WTC11 (cell line): ENCODE data around the gene SYNDIG1. TPM values are rescaled to one million over a fixed set of nuclear protein-coding genes. Genes with fewer than 3 reads are reported as not detected.

Source experiments
- ATAC-seq: fragments of 200-7000 bp; cut with Tn5 transposase; 2 replicates; pipeline ENCODE4 v1.10.0; 2021; ENCODE audit warnings: mild to moderate bottlenecking, moderate library complexity
- CTCF ChIA-PET: fragments of 300-600 bp; sonication (Branson Sonifier 250); formaldehyde crosslinking; loops from one replicate; lab custom pipeline; 2021; ENCODE audit warnings: antibody characterized with exemption; lab: Charles Lee
- POLR2A ChIA-PET: fragments of 350-600 bp; sonication (Branson Sonifier 250); formaldehyde crosslinking; loops from one replicate; lab custom pipeline; 2021; ENCODE audit warnings: antibody characterized with exemption; lab: Charles Lee
- DNase-seq: peaks from one replicate; pipeline ENCODE4 v3.0.0; 2021; ENCODE audit warnings: low spot score
- H3K27ac Mint-ChIP-seq: 2 replicates; pipeline ENCODE4 v1.8.0; 2021; ENCODE audit warnings: mixed read lengths
- H3K27me3 Mint-ChIP-seq: 2 replicates; pipeline ENCODE4 v1.8.0; 2021; ENCODE audit warnings: low read depth, mild to moderate bottlenecking, moderate library complexity, mixed read lengths
- H3K36me3 Mint-ChIP-seq: 2 replicates; pipeline ENCODE4 v1.8.0; 2021; ENCODE audit warnings: mixed read lengths
- H3K4me1 Mint-ChIP-seq: 2 replicates; pipeline ENCODE4 v1.8.0; 2022; ENCODE audit warnings: mixed read lengths
- H3K4me3 Mint-ChIP-seq: 2 replicates; pipeline ENCODE4 v1.8.0; 2021; ENCODE audit warnings: mild to moderate bottlenecking, moderate library complexity, mixed read lengths
- H3K9me3 Mint-ChIP-seq: 2 replicates; pipeline ENCODE4 v1.8.0; 2021; ENCODE audit warnings: mixed read lengths
- AFF4 ChIP-seq: sonication (generic); formaldehyde crosslinking; IDR thresholded peaks from 2 replicates; pipeline ENCODE4 v1.8.1; 2023; ENCODE audit warnings: mild to moderate bottlenecking, missing genetic modification reagents, borderline replicate concordance
- ARID4B ChIP-seq: sonication (generic); formaldehyde crosslinking; IDR thresholded peaks from 2 replicates; pipeline ENCODE4 v1.8.0; 2023; ENCODE audit warnings: missing genetic modification reagents, mild to moderate bottlenecking, borderline replicate concordance
- CREM ChIP-seq: sonication (generic); formaldehyde crosslinking; IDR thresholded peaks from 2 replicates; pipeline ENCODE4 v1.8.1; 2022; ENCODE audit warnings: mild to moderate bottlenecking, missing genetic modification reagents, moderate library complexity
- ERG ChIP-seq: fragments of 250-450 bp; sonication (Bioruptor Pico); IDR thresholded peaks from 2 replicates; pipeline ENCODE4 v1.8.0; 2021; ENCODE audit warnings: mild to moderate bottlenecking
- ETV6 ChIP-seq: sonication (generic); formaldehyde crosslinking; IDR thresholded peaks from 2 replicates; pipeline ENCODE4 v1.8.1; 2022; ENCODE audit warnings: mild to moderate bottlenecking, missing genetic modification reagents
- FOXJ3 ChIP-seq: sonication (generic); formaldehyde crosslinking; IDR thresholded peaks from 2 replicates; pipeline ENCODE4 v1.9.0; 2021; ENCODE audit warnings: missing genetic modification reagents, mild to moderate bottlenecking, borderline replicate concordance
- JAZF1 ChIP-seq: fragments of 250-450 bp; sonication (Bioruptor Pico); IDR thresholded peaks from 2 replicates; pipeline ENCODE4 v1.9.0; 2021; ENCODE audit warnings: moderate library complexity, mild to moderate bottlenecking, inconsistent platforms
- MXD4 ChIP-seq: fragments of 250-450 bp; sonication (Bioruptor Pico); IDR thresholded peaks from 2 replicates; pipeline ENCODE4 v1.8.0; 2021; ENCODE audit warnings: mild to moderate bottlenecking, moderate library complexity, borderline replicate concordance
- NR2C2 ChIP-seq: sonication (generic); formaldehyde crosslinking; IDR thresholded peaks from 2 replicates; pipeline ENCODE4 v1.8.0; 2022; ENCODE audit warnings: mild to moderate bottlenecking, missing genetic modification reagents
- TCF7 ChIP-seq: sonication (generic); formaldehyde crosslinking; IDR thresholded peaks from 2 replicates; pipeline ENCODE4 v1.8.0; 2022; ENCODE audit warnings: mild to moderate bottlenecking, low read depth, missing genetic modification reagents, moderate library complexity
- ZBTB21 ChIP-seq: sonication (generic); formaldehyde crosslinking; IDR thresholded peaks from 2 replicates; pipeline ENCODE4 v1.8.1; 2023; ENCODE audit warnings: mild to moderate bottlenecking, missing genetic modification reagents, borderline replicate concordance
- ZNF423 ChIP-seq: fragments of 250-450 bp; sonication (Bioruptor Pico); IDR thresholded peaks from 2 replicates; pipeline ENCODE4 v2.1.2; 2022; ENCODE audit warnings: mild to moderate bottlenecking, moderate library complexity
- ZNF512 ChIP-seq: sonication (generic); formaldehyde crosslinking; IDR thresholded peaks from 2 replicates; pipeline ENCODE4 v1.8.1; 2022; ENCODE audit warnings: missing genetic modification reagents, borderline replicate concordance
- total RNA-seq: library from RNA; stranded (reverse); gene quantifications from 3 replicates; pipeline ENCODE4 v1.2.3, GENCODE V29; 2021

Gene SYNDIG1
- total RNA-seq, 1 experiment from 2014 or later: 6.4 TPM

GRCh38 chr20:24580855-24581254 is 111.4 kb downstream of the SYNDIG1 start (continued):
- no peak for TF ChIP-seq ARID4B

- no peaks in the 10 kb centered on the region for H3K9me3 Mint-ChIP-seq
- ChIA-PET POLR2A (no interaction called here), CTCF (no interaction called here)
- no peaks in the 10 kb centered on the region for H3K36me3 Mint-ChIP-seq
- no peak overlapping the region for H3K27ac Mint-ChIP-seq
- H3K4me1 Mint-ChIP-seq: no peaks in the 10 kb centered on the region
- DNase-seq: no peak
- TF ChIP-seq ZNF512 (CRISPR knock-in tag): no peak
- no peak for TF ChIP-seq MXD4 (CRISPR knock-in tag)
- no peak for TF ChIP-seq JAZF1
- no peak for TF ChIP-seq ZNF423 (CRISPR knock-in tag)
- no peak for TF ChIP-seq CREM (CRISPR knock-in tag)
- TF ChIP-seq ERG (CRISPR knock-in tag): no peak
- TF ChIP-seq ARID4B: no peak
- no peak for TF ChIP-seq TCF7 (CRISPR knock-in tag)
- TF ChIP-seq AFF4 (CRISPR knock-in tag): no peak
- TF ChIP-seq ETV6: no peak
- no peak for TF ChIP-seq FOXJ3
- no peak for TF ChIP-seq NR2C2 (CRISPR knock-in tag)
- TF ChIP-seq ZBTB21 (CRISPR knock-in tag): no peak
- no peak for ATAC-seq
- no peaks in the 10 kb centered on the region for H3K27me3 Mint-ChIP-seq
- no peak overlapping the region for H3K4me3 Mint-ChIP-seq
These were observed 112.2 kb downstream of the SYNDIG1 start for GRCh38 chr20:24581443-24582170.
